ENCODE measurements around the gene GRIN3B. TPM values are rescaled to one million over a fixed set of nuclear protein-coding genes. Genes with fewer than 3 reads are reported as not detected.

Gene GRIN3B
- total and polyA plus RNA-seq, 2 experiments from 2014 or later: 3.0 to 8.5 TPM

Other genes starting within 250 kb of the GRIN3B start
- 0.18 and 1.2 TPM in 2 replicates for gene MISP, start 249.3 kb upstream of the GRIN3B start, total RNA-seq
- not detected in 2 replicates for gene MISP, start 249.3 kb upstream of the GRIN3B start, polyA plus RNA-seq
- gene PTBP1, start 203.0 kb upstream of the GRIN3B start, total RNA-seq: 92.0 and 92.7 TPM in 2 replicates
- gene PTBP1, start 203.0 kb upstream of the GRIN3B start, polyA plus RNA-seq: 110 and 111 TPM in 2 replicates
- gene PLPPR3, start 178.5 kb upstream of the GRIN3B start, total RNA-seq: 70.8 and 88.2 TPM in 2 replicates
- gene PLPPR3, start 178.5 kb upstream of the GRIN3B start, polyA plus RNA-seq: 65.7 and 92.9 TPM in 2 replicates
- gene AZU1, start 172.6 kb upstream of the GRIN3B start, total RNA-seq: 1.4 and 5.7 TPM in 2 replicates
- gene AZU1, start 172.6 kb upstream of the GRIN3B start, polyA plus RNA-seq: 1.5 and 5.6 TPM in 2 replicates
- 0.60 TPM in 1 of 2 replicates, not detected in the other for gene PRTN3, start 159.4 kb upstream of the GRIN3B start, total RNA-seq
- 0.44 and 0.57 TPM in 2 replicates for gene PRTN3, start 159.4 kb upstream of the GRIN3B start, polyA plus RNA-seq
- gene ELANE, start 148.1 kb upstream of the GRIN3B start, total RNA-seq: not detected in 2 replicates
- gene ELANE, start 148.1 kb upstream of the GRIN3B start, polyA plus RNA-seq: not detected in 2 replicates
- 1.6 and 2.9 TPM in 2 replicates for gene CFD, start 140.8 kb upstream of the GRIN3B start, total RNA-seq
- gene CFD, start 140.8 kb upstream of the GRIN3B start, polyA plus RNA-seq: 3.1 and 6.5 TPM in 2 replicates
- 61.9 and 67.2 TPM in 2 replicates for gene MED16, start 107.2 kb upstream of the GRIN3B start, total RNA-seq
- gene MED16, start 107.2 kb upstream of the GRIN3B start, polyA plus RNA-seq: 104 and 145 TPM in 2 replicates
- gene RNU6-9, start 106.9 kb upstream of the GRIN3B start, total RNA-seq: not detected in 2 replicates
- gene RNU6-9, start 106.9 kb upstream of the GRIN3B start, polyA plus RNA-seq: not detected in 2 replicates
- 60.3 and 66.2 TPM in 2 replicates for gene R3HDM4, start 87.2 kb upstream of the GRIN3B start, total RNA-seq
- gene R3HDM4, start 87.2 kb upstream of the GRIN3B start, polyA plus RNA-seq: 82.1 and 86.7 TPM in 2 replicates
- gene KISS1R, start 83.1 kb upstream of the GRIN3B start, total RNA-seq: 0.46 and 1.2 TPM in 2 replicates
- 1.9 and 3.2 TPM in 2 replicates for gene KISS1R, start 83.1 kb upstream of the GRIN3B start, polyA plus RNA-seq
- gene ARID3A, start 74.4 kb upstream of the GRIN3B start, total RNA-seq: 59.7 and 62.3 TPM in 2 replicates
- gene ARID3A, start 74.4 kb upstream of the GRIN3B start, polyA plus RNA-seq: 39.1 and 48.7 TPM in 2 replicates
- gene WDR18, start 16.1 kb upstream of the GRIN3B start, total RNA-seq: 136 and 143 TPM in 2 replicates
- gene WDR18, start 16.1 kb upstream of the GRIN3B start, polyA plus RNA-seq: 241 and 262 TPM in 2 replicates
- gene TMEM259, start 20.7 kb downstream of the GRIN3B start, total RNA-seq: 228 and 370 TPM in 2 replicates
- gene TMEM259, start 20.7 kb downstream of the GRIN3B start, polyA plus RNA-seq: 403 and 445 TPM in 2 replicates
- gene RNU6-2, start 21.1 kb downstream of the GRIN3B start, total RNA-seq: not detected in 2 replicates
- not detected in 2 replicates for gene RNU6-2, start 21.1 kb downstream of the GRIN3B start, polyA plus RNA-seq
- gene CNN2, start 26.2 kb downstream of the GRIN3B start, total RNA-seq: 158 TPM in 2 replicates
- gene CNN2, start 26.2 kb downstream of the GRIN3B start, polyA plus RNA-seq: 183 and 185 TPM in 2 replicates
- 43.6 and 44.0 TPM in 2 replicates for gene ABCA7, start 39.7 kb downstream of the GRIN3B start, total RNA-seq
- 36.8 and 60.4 TPM in 2 replicates for gene ABCA7, start 39.7 kb downstream of the GRIN3B start, polyA plus RNA-seq
- gene ARHGAP45, start 66.7 kb downstream of the GRIN3B start, total RNA-seq: 88.6 and 133 TPM in 2 replicates
- 39.3 and 67.5 TPM in 2 replicates for gene ARHGAP45, start 66.7 kb downstream of the GRIN3B start, polyA plus RNA-seq
- gene POLR2E, start 95.0 kb downstream of the GRIN3B start, total RNA-seq: 371 and 410 TPM in 2 replicates
- 409 and 487 TPM in 2 replicates for gene POLR2E, start 95.0 kb downstream of the GRIN3B start, polyA plus RNA-seq
- gene GPX4, start 103.6 kb downstream of the GRIN3B start, total RNA-seq: 759 and 903 TPM in 2 replicates
- 826 and 860 TPM in 2 replicates for gene GPX4, start 103.6 kb downstream of the GRIN3B start, polyA plus RNA-seq
- 23.0 and 28.5 TPM in 2 replicates for gene SBNO2, start 173.8 kb downstream of the GRIN3B start, total RNA-seq
- gene SBNO2, start 173.8 kb downstream of the GRIN3B start, polyA plus RNA-seq: 6.8 and 11.8 TPM in 2 replicates
- 140 and 180 TPM in 2 replicates for gene STK11, start 205.4 kb downstream of the GRIN3B start, total RNA-seq
- 122 and 154 TPM in 2 replicates for gene STK11, start 205.4 kb downstream of the GRIN3B start, polyA plus RNA-seq
- gene CBARP, start 237.6 kb downstream of the GRIN3B start, total RNA-seq: 21.1 and 29.1 TPM in 2 replicates
- 22.1 and 30.6 TPM in 2 replicates for gene CBARP, start 237.6 kb downstream of the GRIN3B start, polyA plus RNA-seq
- gene ATP5F1D, start 241.3 kb downstream of the GRIN3B start, total RNA-seq: 188 and 355 TPM in 2 replicates
- 505 and 638 TPM in 2 replicates for gene ATP5F1D, start 241.3 kb downstream of the GRIN3B start, polyA plus RNA-seq
- gene MIDN, start 248.2 kb downstream of the GRIN3B start, total RNA-seq: 45.6 and 89.2 TPM in 2 replicates
- gene MIDN, start 248.2 kb downstream of the GRIN3B start, polyA plus RNA-seq: 58.1 and 76.0 TPM in 2 replicates